Muscle layer of duodenum (tissue), 2 donors: ENCODE results near the gene INVS.

Source experiments
- H3K27ac ChIP-seq: one replicate; pipeline ENCODE4 v1.7.0; 2013; ENCODE audit warnings: mild to moderate bottlenecking, low read length
- H3K27me3 ChIP-seq: one replicate; pipeline ENCODE4 v1.7.0; 2013; ENCODE audit warnings: low read depth, mild to moderate bottlenecking, control low read depth, low read length
- H3K36me3 ChIP-seq, 2 donors: one replicate each; pipeline ENCODE4 v1.7.0; 2013; ENCODE audit warnings: low read length in 2 of 2, control low read depth in 1 of 2, mild to moderate bottlenecking in 1 of 2; ENCODE audit not compliant: insufficient read depth in 2 of 2, control insufficient read depth in 1 of 2
- H3K4me1 ChIP-seq, 2 donors: one replicate each; pipeline ENCODE4 v1.7.0; 2013; ENCODE audit warnings: low read length in 2 of 2, mild to moderate bottlenecking in 2 of 2, control low read depth in 1 of 2, moderate library complexity in 1 of 2; ENCODE audit not compliant: insufficient read depth in 2 of 2, control insufficient read depth in 1 of 2
- H3K4me3 ChIP-seq, 2 donors: one replicate each; pipeline ENCODE4 v1.7.0; 2013; ENCODE audit warnings: low read length in 2 of 2, low read depth in 1 of 2, mild to moderate bottlenecking in 1 of 2
- H3K9me3 ChIP-seq, 2 donors: one replicate each; pipeline ENCODE4 v1.7.0; 2013; ENCODE audit warnings: low read length in 2 of 2, control low read depth in 1 of 2, mild to moderate bottlenecking in 1 of 2; ENCODE audit not compliant: control insufficient read depth in 1 of 2
- donor health status: healthy.

The INVS gene

DNA sequence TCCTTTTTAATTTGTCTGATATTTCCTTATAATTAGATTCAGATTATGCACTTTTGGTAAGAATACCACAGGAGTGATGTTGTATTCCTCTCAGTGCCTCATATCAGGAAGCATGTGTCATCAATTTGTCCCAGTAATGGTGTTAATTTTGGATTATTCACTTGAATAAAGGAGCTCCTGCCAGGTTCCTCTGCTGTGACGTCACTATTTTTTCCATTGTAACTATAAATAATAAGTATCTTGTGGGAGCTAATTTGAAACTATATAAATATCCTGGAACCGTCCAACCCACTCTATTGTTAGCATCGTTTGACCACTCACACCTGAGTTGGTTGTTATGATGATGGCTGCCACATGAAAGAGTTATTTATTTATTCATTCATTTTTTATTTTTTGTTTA is 107.9 kb downstream of the INVS start:
- Histone ChIP-seq H3K9me3 (no peaks in the 10 kb centered on the region), H3K4me3 (no peak overlapping the region), H3K27me3 (no peaks in the 10 kb centered on the region), H3K27ac (no peak overlapping the region), H3K36me3 (no peaks in the 10 kb centered on the region), H3K4me1 (no peaks in the 10 kb centered on the region)

DNA sequence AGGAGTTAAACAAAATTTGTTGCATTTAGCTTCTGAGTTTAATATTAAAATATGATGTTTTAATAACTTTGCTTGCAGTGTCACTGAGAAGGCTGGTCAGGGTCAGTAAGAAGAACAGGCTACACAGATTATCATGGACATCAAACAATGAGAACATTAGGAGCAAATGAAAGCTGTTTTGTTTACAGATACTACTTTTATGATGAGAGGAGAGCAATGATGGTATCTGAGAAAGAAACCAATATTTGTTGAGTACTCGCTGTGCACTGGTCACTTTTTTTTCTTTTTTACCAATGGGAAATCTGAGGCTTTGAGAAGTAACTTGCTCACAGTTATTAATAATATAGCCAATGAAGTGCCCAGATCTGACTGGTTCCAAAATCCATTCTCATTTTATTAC is 109.6 kb downstream of the INVS start:
- H3K4me3 ChIP-seq: no peak overlapping the region
- no peaks in the 10 kb centered on the region for H3K36me3 ChIP-seq
- H3K27me3 ChIP-seq: no peaks in the 10 kb centered on the region
- no peak overlapping the region for H3K27ac ChIP-seq
- H3K9me3 ChIP-seq: no peaks in the 10 kb centered on the region
- no peaks in the 10 kb centered on the region for H3K4me1 ChIP-seq

DNA sequence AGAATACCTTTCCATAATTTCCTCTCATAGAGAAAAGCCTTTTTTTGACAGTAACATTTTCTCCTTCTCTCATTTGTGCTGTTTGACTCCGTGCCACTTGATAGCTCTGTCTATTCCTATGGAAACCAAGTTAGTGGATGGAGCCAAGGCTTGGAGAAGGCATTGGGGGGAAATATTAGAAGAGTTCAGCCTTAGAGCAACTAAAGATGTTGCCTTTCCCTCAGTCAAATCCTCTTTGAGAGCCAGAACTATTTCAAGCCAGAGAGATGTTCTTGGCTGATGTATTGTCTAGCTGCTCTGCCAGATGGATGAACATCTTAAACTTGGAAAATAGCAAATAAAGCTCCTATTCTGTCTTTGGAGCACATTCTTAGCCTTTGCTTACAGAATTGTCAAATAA is 112.4 kb downstream of the INVS start:
- H3K27ac ChIP-seq: no peak overlapping the region
- no peaks in the 10 kb centered on the region for H3K9me3 ChIP-seq
- no peaks in the 10 kb centered on the region for H3K4me1 ChIP-seq
- H3K36me3 ChIP-seq: peaks cover 0 to 12% of the 10 kb centered on the region in 2 donors
- H3K27me3 ChIP-seq: no peaks in the 10 kb centered on the region
- H3K4me3 ChIP-seq: no peak overlapping the region

- Histone ChIP-seq H3K4me1 (no peaks in the 10 kb centered on the region), H3K4me3 (no peak overlapping the region), H3K27me3 (no peaks in the 10 kb centered on the region), H3K36me3 (peaks cover 0 to 17% of the 10 kb centered on the region in 2 donors), H3K27ac (no peak overlapping the region), H3K9me3 (no peaks in the 10 kb centered on the region)
Observed at GRCh38 chr9:100213730-100214477, 114.9 kb downstream of the INVS start.

DNA sequence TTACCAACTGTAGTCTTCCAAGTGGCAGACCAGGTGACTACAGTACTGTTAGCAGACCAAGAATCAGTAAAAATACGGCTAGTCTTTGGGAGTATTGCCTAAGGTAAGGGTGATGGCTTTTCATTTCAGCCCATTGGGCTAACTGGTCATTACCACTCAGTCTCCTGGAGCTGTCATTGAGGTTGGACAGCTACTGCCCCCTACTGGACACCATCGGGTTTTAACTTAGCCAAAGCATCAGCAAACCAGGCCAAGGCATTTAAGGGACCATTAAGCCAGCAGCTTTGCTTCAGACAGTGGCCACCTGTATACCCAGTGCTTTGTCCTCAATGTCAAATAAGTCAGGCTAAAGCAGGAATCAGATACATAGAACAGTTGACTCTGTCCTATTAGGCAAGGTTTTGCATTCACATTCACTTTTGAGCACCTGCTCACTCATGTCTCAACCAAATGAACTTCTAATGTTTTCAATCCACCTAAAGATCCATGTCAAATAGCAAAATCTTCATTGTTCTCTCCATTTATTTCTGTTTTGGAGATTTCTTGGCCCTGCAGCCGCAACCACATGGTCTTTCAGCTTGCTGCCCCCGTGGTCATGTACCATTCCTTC is 117.2 kb downstream of the INVS start:
- no peaks in the 10 kb centered on the region for H3K4me1 ChIP-seq
- no peaks in the 10 kb centered on the region for H3K27me3 ChIP-seq
- H3K36me3 ChIP-seq: peaks cover 0 to 17% of the 10 kb centered on the region in 2 donors

DNA sequence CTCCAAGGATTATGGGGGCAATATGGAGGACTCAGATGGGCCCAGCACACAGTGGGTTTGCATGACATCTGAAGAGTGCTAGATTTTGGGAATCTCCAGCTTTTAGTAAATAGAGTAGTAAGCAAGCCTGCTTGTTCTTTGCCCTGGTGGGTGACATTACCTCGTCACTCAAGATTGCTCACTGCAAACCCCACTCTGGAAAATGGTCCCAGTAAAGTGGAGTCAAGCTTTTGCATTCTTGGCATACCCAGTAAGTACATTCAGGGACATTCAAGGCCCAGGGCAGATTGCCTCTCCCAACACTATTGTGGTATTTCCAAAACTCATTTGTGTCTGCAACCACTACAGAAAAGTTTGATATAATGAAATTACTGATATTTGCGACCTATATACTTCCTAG is 118.5 kb downstream of the INVS start:
- no peaks in the 10 kb centered on the region for H3K4me1 ChIP-seq

More for the DNA sequence above, 117.2 kb downstream of the INVS start:
- Histone ChIP-seq H3K9me3 (no peaks in the 10 kb centered on the region), H3K4me3 (no peak overlapping the region), H3K27ac (no peak overlapping the region)

GRCh38 chr9:100219347-100219746 is 120.3 kb downstream of the INVS start:
- Histone ChIP-seq H3K4me3 (no peak overlapping the region), H3K27ac (no peak overlapping the region), H3K36me3 (peaks cover 0 to 17% of the 10 kb centered on the region in 2 donors), H3K4me1 (no peaks in the 10 kb centered on the region), H3K9me3 (no peaks in the 10 kb centered on the region), H3K27me3 (no peaks in the 10 kb centered on the region)

More for the DNA sequence above, 118.5 kb downstream of the INVS start:
- H3K36me3 ChIP-seq: peaks cover 0 to 17% of the 10 kb centered on the region in 2 donors
- H3K4me3 ChIP-seq: no peak overlapping the region
- no peaks in the 10 kb centered on the region for H3K9me3 ChIP-seq
- H3K27me3 ChIP-seq: no peaks in the 10 kb centered on the region
- H3K27ac ChIP-seq: no peak overlapping the region

- Histone ChIP-seq H3K36me3 (peaks cover under 1 to 6% of the 10 kb centered on the region in 2 donors), H3K9me3 (no peaks in the 10 kb centered on the region), H3K4me1 (no peaks in the 10 kb centered on the region), H3K27ac (no peak overlapping the region), H3K4me3 (no peak overlapping the region), H3K27me3 (no peaks in the 10 kb centered on the region)
Observed at GRCh38 chr9:100220936-100221335, 121.9 kb downstream of the INVS start.

- H3K36me3 ChIP-seq: peaks cover 5 to 11% of the 10 kb centered on the region in 2 donors
- no peak overlapping the region for H3K27ac ChIP-seq
- no peaks in the 10 kb centered on the region for H3K9me3 ChIP-seq
- H3K4me3 ChIP-seq: no peak overlapping the region
- H3K27me3 ChIP-seq: no peaks in the 10 kb centered on the region
- no peaks in the 10 kb centered on the region for H3K4me1 ChIP-seq
Observed at GRCh38 chr9:100221538-100221937, 122.5 kb downstream of the INVS start.

DNA sequence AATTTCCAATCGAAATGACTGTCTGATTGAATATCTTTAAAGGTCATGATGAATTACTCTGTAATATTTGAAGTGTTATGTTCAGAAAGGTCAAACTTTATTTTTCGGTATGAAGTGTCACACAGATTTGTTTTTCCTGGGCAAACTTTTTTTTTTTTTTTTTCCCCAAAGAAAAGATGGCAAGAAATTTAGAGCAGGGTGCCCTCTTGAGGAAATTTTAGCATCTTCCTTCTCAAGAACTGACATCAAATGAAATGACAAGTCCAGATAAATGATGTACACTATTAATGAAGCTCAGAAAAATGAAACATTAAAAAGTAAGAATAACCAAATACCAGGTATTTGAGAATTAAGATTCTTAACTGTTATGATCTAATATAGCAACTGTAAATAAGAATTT is 123.6 kb downstream of the INVS start:
- peaks cover 5 to 12% of the 10 kb centered on the region in 2 donors for H3K36me3 ChIP-seq
- H3K27me3 ChIP-seq: no peaks in the 10 kb centered on the region
- H3K4me1 ChIP-seq: no peaks in the 10 kb centered on the region
- no peak overlapping the region for H3K4me3 ChIP-seq
- no peak overlapping the region for H3K27ac ChIP-seq
- no peaks in the 10 kb centered on the region for H3K9me3 ChIP-seq

GRCh38 chr9:100227636-100228035 is 128.6 kb downstream of the INVS start:
- Histone ChIP-seq H3K27me3 (no peaks in the 10 kb centered on the region), H3K36me3 (peaks cover 5 to 17% of the 10 kb centered on the region in 2 donors), H3K4me1 (no peaks in the 10 kb centered on the region), H3K4me3 (no peak overlapping the region), H3K27ac (no peak overlapping the region), H3K9me3 (no peaks in the 10 kb centered on the region)
